Activated CD8-positive, alpha-beta T cell treated with anti-CD3 and anti-CD28 coated beads, Interleukin-2, amount 10 ng/mL, durations not matched to agents 7 days and 5 days (primary cell): ENCODE data around the gene GOLGB1. TPM values are rescaled to one million over a fixed set of nuclear protein-coding genes. Genes with fewer than 3 reads are reported as not detected.
"Not testable (repeated sequence)": the region's sequence is repeated elsewhere in the genome, so short reads cannot be mapped to it uniquely, and the experiment has no call there.

Experiments
- ATAC-seq: fragments of 150-1000 bp; cut with Tn5 transposase; one replicate; pipeline ENCODE4 v1.10.0; 2021; ENCODE audit warnings: moderate library complexity
- CTCF ChIA-PET: fragments of 350-600 bp; sonication (Branson Sonifier 250); formaldehyde crosslinking; loops from one replicate; lab custom pipeline; 2021; ENCODE audit warnings: antibody characterized with exemption; lab: Charles Lee
- POLR2A ChIA-PET: fragments of 350-600 bp; sonication (Branson Sonifier 250); formaldehyde crosslinking; loops from one replicate; lab custom pipeline; 2021; ENCODE audit warnings: antibody characterized with exemption; lab: Charles Lee
- DNase-seq: peaks from one replicate; pipeline ENCODE4 v3.0.0-alpha.2; 2020
- H3K27ac Mint-ChIP-seq: one replicate; pipeline ENCODE4 v1.8.0; 2021; ENCODE audit warnings: mild to moderate bottlenecking, mixed read lengths
- H3K27me3 Mint-ChIP-seq: one replicate; pipeline ENCODE4 v1.8.0; 2021; ENCODE audit warnings: low read depth, mixed read lengths
- H3K36me3 Mint-ChIP-seq: one replicate; pipeline ENCODE4 v1.8.0; 2021; ENCODE audit warnings: low read depth, mixed read lengths
- H3K4me1 Mint-ChIP-seq: one replicate; pipeline ENCODE4 v1.8.0; 2021; ENCODE audit warnings: low read depth, mixed read lengths
- H3K4me3 Mint-ChIP-seq: one replicate; pipeline ENCODE4 v1.8.0; 2021; ENCODE audit warnings: mild to moderate bottlenecking, mixed read lengths
- H3K9me3 Mint-ChIP-seq: one replicate; pipeline ENCODE4 v1.8.0; 2022; ENCODE audit warnings: mixed read lengths; ENCODE audit not compliant: insufficient read depth
- total RNA-seq, 2 experiments: library from RNA; stranded (reverse); gene quantifications; one replicate each; pipeline ENCODE4 v1.2.3, GENCODE V29; 2021

Gene GOLGB1
- total RNA-seq, 2 experiments from 2014 or later = 26.0 to 27.4 TPM

DNA sequence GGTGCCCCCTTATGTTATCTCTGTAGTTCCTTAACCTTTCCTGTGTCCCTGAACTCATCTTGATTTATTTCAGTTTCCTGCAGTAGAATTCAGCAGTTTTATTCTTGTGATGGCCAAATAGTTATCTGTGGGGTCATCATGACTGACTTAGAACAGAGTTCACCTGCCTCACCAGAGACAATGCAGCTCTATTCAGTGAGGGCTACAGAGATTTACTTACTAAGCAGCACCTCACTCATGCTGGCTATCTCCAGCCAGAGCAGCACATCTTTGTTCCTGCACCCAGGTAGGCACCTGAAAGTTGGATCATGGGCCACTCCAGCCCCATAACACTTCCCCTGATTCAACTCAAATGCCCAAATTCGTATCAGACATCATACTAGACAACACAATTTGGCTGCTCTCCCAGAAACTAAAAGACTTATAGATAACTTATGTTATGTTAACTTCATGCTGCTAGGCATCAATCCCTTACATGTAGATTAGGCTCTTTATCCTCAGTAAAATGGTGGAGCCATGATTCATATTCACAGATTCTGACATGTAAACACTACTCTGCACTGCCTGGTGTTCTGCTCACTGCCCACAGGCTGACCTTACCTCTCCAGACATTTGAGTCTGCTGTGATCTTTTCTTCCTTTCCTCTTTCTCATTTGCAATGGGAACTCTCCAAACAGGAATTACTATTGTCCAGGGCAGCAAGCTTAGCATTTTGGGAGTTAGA is 9.3 kb upstream of the GOLGB1 start:
- Mint-ChIP-seq H3K9me3 (no peaks in the 10 kb centered on the region), H3K4me3 (no peak overlapping the region), H3K27me3 (peaks cover 27% of the 10 kb centered on the region), H3K4me1 (no peaks in the 10 kb centered on the region), H3K36me3 (no peaks in the 10 kb centered on the region), H3K27ac (no peak overlapping the region)
- CTCF ChIA-PET = no interaction called here
- no peak for ATAC-seq
- no peak for DNase-seq
- POLR2A ChIA-PET = interaction anchor here (1.0 kb wide), 2 partner anchors 9 to 62 kb away, joined by 3 to 4 read pairs; no protein-coding TSS in a partner anchor

DNA sequence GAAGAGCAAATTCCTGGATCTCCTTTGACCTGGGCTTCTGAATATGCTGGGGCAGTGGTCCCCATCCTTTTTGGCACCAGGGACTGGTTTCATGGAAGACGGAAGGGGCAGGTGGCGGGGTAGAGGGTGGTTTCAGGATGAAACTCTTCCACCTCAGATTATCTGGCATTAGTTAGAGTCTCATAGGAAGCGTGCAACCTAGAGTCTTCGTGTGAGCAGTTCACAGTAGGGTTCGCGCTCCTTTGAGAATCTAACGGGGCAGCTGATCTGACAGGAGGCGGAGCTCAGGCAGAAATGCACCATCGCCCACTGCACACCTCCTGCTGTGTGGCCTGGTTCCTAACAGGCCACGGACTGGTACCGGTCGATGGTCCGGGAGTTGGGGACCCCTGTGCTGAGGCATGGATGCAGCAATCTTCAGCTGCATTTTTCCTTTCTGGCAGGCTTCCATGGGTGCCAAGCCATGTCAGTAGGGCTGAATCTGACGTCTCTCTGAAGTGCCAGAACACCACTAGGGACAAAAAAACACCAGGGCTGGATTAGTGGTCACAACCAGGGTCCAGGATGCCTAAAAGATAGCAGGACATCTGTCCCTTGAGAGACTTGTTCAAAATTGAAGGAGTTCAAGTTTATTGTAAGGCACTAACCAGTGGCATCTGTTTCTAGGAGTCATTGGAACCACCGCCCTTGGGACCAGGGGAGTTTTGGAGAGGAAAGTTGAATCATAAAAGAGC is 8.4 kb upstream of the GOLGB1 start:
- ChIA-PET POLR2A (no interaction called here), CTCF (no interaction called here)
- Mint-ChIP-seq H3K4me3 (no peak overlapping the region), H3K27me3 (peaks cover 25% of the 10 kb centered on the region), H3K27ac (no peak overlapping the region), H3K9me3 (no peaks in the 10 kb centered on the region), H3K4me1 (no peaks in the 10 kb centered on the region), H3K36me3 (no peaks in the 10 kb centered on the region)
- ATAC-seq (no peak), DNase-seq (no peak)

DNA sequence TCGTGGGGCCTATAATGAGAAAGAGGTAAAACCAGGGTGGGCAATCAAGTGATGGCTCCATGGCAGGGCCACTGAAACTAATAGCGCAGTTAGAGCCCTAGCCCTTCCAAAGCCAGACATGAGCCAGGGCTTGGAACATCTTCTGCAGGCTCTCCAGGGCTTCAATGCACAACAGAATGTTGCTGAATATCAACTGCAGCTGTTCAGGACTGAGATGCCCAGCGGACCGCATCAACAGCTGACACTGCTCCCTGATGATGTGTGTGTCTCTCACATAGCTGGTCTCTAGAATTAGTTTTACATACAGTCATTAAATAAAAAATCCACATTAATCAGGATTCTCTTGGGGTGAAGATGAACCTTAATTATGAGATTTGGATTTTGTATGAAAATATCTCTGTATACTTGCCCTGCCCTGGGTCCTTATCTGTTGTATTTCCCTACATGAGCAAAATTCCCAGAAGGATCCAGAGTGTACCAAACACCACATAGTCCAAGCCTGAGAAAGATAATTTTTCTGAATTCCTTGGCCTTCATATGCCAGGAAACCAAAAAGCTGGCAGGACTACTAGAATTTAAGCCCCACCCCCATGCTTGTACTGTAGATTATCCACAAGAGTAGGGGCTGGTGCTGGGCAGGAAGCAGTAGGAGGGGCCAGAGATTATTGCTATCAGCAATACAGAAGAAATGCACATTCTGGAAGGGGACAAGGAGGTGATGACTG is 7.7 kb upstream of the GOLGB1 start:
- H3K9me3 Mint-ChIP-seq = no peaks in the 10 kb centered on the region
- ATAC-seq = no peak
- H3K27ac Mint-ChIP-seq = no peak overlapping the region
- ChIA-PET CTCF (interaction anchor here (0.9 kb wide), 1 partner anchor 51 kb away, joined by 3 read pairs; no protein-coding TSS in a partner anchor), POLR2A (no interaction called here)
- H3K4me1 Mint-ChIP-seq = no peaks in the 10 kb centered on the region
- peaks cover 29% of the 10 kb centered on the region for H3K27me3 Mint-ChIP-seq
- no peak for DNase-seq
- H3K36me3 Mint-ChIP-seq = no peaks in the 10 kb centered on the region
- H3K4me3 Mint-ChIP-seq = no peak overlapping the region

DNA sequence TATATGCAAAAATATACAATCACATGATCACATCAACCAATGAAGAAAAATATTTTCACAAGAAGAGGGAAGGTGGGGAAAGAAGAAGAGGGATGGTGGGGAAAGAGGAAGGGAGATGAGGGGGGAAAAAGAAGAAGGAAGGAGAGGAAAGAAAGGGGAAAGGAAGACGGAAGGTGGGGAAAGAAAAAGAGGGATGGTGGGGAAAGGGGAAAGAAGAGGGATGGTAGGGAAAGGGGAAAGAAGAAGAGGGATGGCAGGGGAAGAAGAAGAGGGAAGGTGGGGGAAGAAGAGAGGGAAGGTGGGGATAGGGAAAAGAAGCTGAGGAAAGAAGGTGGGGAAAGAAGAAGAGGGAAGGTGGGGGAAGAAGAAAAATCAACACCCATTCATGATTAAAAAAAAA is 3.2 kb upstream of the GOLGB1 start:
- Mint-ChIP-seq H3K9me3 (no peaks in the 10 kb centered on the region), H3K4me3 (no peak overlapping the region), H3K27ac (no peak overlapping the region), H3K4me1 (peaks cover 8% of the 10 kb centered on the region), H3K36me3 (no peaks in the 10 kb centered on the region), H3K27me3 (peaks cover 20% of the 10 kb centered on the region)
- DNase-seq = no peak
- no peak for ATAC-seq
- CTCF ChIA-PET = no interaction called here
- POLR2A ChIA-PET = no interaction called here

DNA sequence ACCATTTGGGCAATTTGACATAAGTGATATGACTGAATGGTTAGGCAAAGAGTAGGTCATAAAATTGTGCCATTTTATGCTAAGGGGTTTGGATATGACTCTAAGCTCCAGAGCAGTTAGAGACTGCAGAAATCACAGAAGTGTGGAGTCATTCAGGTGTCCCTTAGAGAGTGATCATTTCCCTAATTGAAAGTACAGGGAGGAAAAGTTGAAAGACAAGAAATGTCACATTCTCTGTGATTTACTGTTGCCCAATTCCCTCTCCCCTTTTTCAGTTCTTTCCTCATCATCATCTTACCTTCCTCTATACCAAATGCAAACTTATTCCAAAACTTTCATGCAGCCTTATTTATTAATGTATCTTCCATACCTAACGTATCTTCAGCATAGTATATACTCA is 2.7 kb upstream of the GOLGB1 start:
- POLR2A ChIA-PET = no interaction called here

DNA sequence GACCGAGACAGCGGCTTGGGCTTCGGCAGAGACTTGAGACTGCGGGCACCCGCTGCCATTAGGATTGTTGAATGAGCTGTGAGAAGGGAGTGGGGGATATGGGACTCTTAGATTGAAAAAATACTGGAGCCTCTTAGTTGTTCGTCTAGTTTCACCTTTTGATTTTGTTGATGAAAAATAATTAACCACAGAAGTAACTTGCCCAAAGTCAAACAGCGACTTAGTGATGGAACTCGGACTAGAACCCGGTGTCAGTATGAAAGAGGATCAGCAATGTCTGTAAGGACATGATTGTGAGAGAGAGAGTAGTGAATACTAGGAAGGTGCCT is 510 bp upstream of the GOLGB1 start:
- H3K4me1 Mint-ChIP-seq = peaks cover 11% of the 10 kb centered on the region
- no peak for ATAC-seq
- no peak overlapping the region for H3K4me3 Mint-ChIP-seq
- peaks cover 12% of the 10 kb centered on the region for H3K27me3 Mint-ChIP-seq
- CTCF ChIA-PET = interaction anchor here (1.1 kb wide), 1 partner anchor 89 kb away, joined by 4 read pairs; the partner anchor contains the start of gene HCLS1
- no peaks in the 10 kb centered on the region for H3K9me3 Mint-ChIP-seq
- POLR2A ChIA-PET = interaction anchor here (0.9 to 2.9 kb wide), 8 partner anchors 9 to 632 kb away, joined by 3 to 20 read pairs (median 3); partner anchors contain the start of genes HCLS1 and POLQ
- no peak for DNase-seq
- H3K27ac Mint-ChIP-seq = no peak overlapping the region
- H3K36me3 Mint-ChIP-seq = no peaks in the 10 kb centered on the region

More for the DNA sequence above, 2.7 kb upstream of the GOLGB1 start:
- DNase-seq (no peak), ATAC-seq (no peak)
- Mint-ChIP-seq H3K9me3 (no peaks in the 10 kb centered on the region), H3K4me1 (peaks cover 11% of the 10 kb centered on the region), H3K4me3 (no peak overlapping the region), H3K27me3 (peaks cover 20% of the 10 kb centered on the region), H3K27ac (no peak overlapping the region), H3K36me3 (no peaks in the 10 kb centered on the region)
- CTCF ChIA-PET = no interaction called here

DNA sequence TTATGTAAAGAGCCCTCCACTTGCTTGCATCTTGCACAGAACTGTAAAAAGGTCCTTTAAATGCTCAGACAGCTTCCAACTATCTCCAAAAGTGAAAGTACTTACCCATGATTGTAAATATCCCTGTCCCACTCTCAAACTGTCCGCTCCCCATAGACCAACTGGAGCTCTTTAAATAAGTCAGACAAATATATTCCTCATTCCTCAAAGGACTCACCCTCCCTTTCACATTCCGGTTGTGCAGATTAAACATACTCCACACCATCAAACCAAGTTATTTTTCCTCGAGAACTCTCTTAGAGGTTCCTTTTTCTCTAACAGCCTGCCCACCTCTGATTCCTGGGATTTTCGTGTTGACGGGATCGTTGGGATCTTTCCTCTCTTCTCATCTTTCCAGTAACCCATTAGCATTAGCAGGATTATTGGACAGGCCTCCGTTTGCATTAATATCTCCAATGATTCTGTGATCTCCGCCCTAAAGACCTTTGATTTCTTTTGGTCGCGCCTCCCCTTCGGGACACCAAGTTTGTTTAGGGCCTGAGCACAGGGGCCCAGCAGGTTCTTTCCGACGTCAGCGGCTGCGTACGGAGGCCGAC is 763 bp downstream of the GOLGB1 start:
- ATAC-seq (peak; percentile 12), DNase-seq (peak; percentile 28)
- H3K4me3 Mint-ChIP-seq = no peak overlapping the region
- ChIA-PET CTCF (interaction anchor here (0.9 to 1.3 kb wide), 4 partner anchors 20 to 88 kb away, joined by 3 to 6 read pairs (median 4); partner anchors contain the start of gene HCLS1), POLR2A (interaction anchor here (0.6 to 2.9 kb wide), 7 partner anchors 9 to 91 kb away, joined by 3 to 20 read pairs (median 4); partner anchors contain the start of gene HCLS1)
- H3K4me1 Mint-ChIP-seq = peaks cover 11% of the 10 kb centered on the region
- H3K36me3 Mint-ChIP-seq = no peaks in the 10 kb centered on the region
- H3K27me3 Mint-ChIP-seq = peaks cover 10% of the 10 kb centered on the region
- H3K9me3 Mint-ChIP-seq = no peaks in the 10 kb centered on the region
- no peak overlapping the region for H3K27ac Mint-ChIP-seq

DNA sequence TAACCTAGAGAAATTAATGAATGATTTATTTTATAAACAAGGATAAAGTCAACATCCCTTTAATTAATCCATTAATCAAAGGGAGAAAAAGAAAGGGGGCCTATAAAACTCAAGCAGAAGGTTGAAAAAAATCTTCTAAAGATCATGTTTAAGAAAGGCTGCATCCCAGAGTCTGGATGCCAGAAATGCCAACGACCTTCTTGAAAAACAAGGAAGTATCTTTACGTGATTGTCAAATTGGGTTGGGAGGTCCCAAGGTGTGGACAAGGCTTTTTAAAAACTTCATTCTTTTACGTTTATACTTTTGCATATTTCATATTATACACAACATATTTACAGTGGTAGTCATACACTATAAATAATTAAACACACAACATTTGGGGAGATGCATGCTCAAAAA is 1.6 kb downstream of the GOLGB1 start:
- ATAC-seq (no peak), DNase-seq (no peak)
- CTCF ChIA-PET = interaction anchor here (0.8 to 1.3 kb wide), 3 partner anchors 10 to 57 kb away, joined by 3 to 6 read pairs (median 4); no protein-coding TSS in a partner anchor
- Mint-ChIP-seq H3K4me1 (peaks cover 11% of the 10 kb centered on the region), H3K4me3 (no peak overlapping the region), H3K27me3 (peaks cover 9% of the 10 kb centered on the region), H3K27ac (no peak overlapping the region), H3K9me3 (no peaks in the 10 kb centered on the region), H3K36me3 (peaks cover 4% of the 10 kb centered on the region)
- POLR2A ChIA-PET = interaction anchor here (0.9 to 2.9 kb wide), 3 partner anchors 15 to 88 kb away, joined by 4 to 20 read pairs (median 5); partner anchors contain the start of gene HCLS1

DNA sequence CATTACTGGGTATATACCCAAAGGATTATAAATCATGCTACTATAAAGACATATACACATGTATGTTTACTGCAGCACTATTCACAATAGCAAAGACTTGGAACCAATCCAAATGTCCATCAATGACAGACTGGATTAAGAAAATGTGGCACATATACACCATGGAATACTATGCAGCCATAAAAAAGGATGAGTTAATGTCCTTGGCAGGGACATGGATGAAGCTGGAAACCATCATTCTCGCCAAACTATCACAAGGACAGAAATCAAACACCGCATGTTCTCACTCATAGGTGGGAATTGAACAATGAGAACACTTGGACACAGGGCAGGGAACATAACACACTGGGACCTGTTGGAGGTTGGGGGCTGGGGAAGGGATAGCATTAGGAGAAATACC is 6.4 kb downstream of the GOLGB1 start:
- H3K9me3 Mint-ChIP-seq = peaks cover 11% of the 10 kb centered on the region
- ATAC-seq, CTCF ChIA-PET: not testable (repeated sequence)

DNA sequence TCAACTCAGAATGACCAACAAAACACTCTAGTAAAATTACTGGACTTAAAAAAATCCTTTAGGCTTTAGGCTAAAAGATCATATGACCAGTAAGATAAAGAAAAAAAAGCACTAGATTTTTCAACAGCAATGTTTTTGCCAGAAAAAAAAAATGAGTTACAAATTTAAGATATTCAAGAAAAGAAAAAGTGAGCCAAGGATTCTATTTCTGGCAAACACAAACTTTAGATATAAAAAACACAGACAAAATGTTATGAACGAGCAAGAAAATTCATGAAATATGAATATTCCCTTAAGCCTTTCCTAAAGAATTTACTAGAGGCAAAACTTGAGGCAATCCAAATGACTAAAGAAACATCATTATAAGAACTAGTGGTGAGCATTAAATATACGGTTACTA is 8.6 kb downstream of the GOLGB1 start:
- Mint-ChIP-seq H3K27me3 (no peaks in the 10 kb centered on the region), H3K4me3 (no peak overlapping the region), H3K36me3 (peaks cover 33% of the 10 kb centered on the region), H3K4me1 (peaks cover 24% of the 10 kb centered on the region), H3K9me3 (peaks cover 11% of the 10 kb centered on the region), H3K27ac (no peak overlapping the region)
- DNase-seq = no peak
- ChIA-PET CTCF (no interaction called here), POLR2A (no interaction called here)
- no peak for ATAC-seq

More for the DNA sequence above, 6.4 kb downstream of the GOLGB1 start:
- Mint-ChIP-seq H3K4me1 (peaks cover 22% of the 10 kb centered on the region), H3K36me3 (peaks cover 28% of the 10 kb centered on the region)
- H3K4me3 Mint-ChIP-seq, H3K27ac Mint-ChIP-seq, DNase-seq, POLR2A ChIA-PET, H3K27me3 Mint-ChIP-seq: not testable (repeated sequence)

DNA sequence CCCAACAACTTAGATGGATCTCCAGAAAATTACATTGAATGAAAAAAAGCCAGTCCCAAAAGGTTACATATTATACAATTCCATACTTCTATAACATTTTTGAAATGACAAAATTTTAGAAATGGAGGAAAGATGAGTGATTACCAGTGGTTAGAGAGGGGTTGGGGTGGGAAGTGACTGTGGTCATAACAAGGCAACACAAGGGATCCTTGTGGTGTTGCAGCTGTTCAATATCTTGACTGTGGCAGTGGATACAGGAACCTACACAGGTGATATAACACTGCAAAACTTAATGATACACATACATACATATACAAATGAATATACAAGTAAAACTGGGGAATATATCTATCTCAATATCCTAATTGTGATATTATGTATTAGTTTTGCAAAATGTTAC is 9.6 kb downstream of the GOLGB1 start:
- DNase-seq (no peak), ATAC-seq (peak; percentile 73)
- H3K27me3 Mint-ChIP-seq = no peaks in the 10 kb centered on the region
- H3K36me3 Mint-ChIP-seq = peaks cover 33% of the 10 kb centered on the region
- CTCF ChIA-PET = no interaction called here
- H3K4me1 Mint-ChIP-seq = peaks cover 30% of the 10 kb centered on the region
- peaks cover 11% of the 10 kb centered on the region for H3K9me3 Mint-ChIP-seq
- no peak overlapping the region for H3K27ac Mint-ChIP-seq
- H3K4me3 Mint-ChIP-seq = no peak overlapping the region
- POLR2A ChIA-PET = interaction anchor here (1.2 kb wide), 1 partner anchor 9 kb away, joined by 4 read pairs; the partner anchor contains the start of gene GOLGB1
